Omental fat pad (tissue), 4 donors: ENCODE measurements around the gene TRIM68. TPM values are rescaled to one million over a fixed set of nuclear protein-coding genes. Genes with fewer than 3 reads are reported as not detected.

ENCODE experiments used
- ATAC-seq: fragments of 150-250 bp; one replicate; pipeline ENCODE4 v1.9.1; 2016; ENCODE audit warnings: mild to moderate bottlenecking, moderate library complexity; ENCODE audit not compliant: low FRiP score
- DNase-seq: peaks from one replicate; pipeline ENCODE4 v3.0.0-alpha.2; 2019; ENCODE audit warnings: low spot score
- CTCF ChIP-seq, 3 donors: fragments of 450-650 bp; IDR thresholded peaks; one replicate each; pipeline ENCODE4 v1.5.1; 2016 to 2017; ENCODE audit warnings: antibody characterized with exemption in 3 of 3, mild to moderate bottlenecking in 3 of 3, moderate library complexity in 2 of 3
- total RNA-seq, 4 donors: library from RNA; depleted of rRNA; stranded (reverse); fragments of >200 nt; gene quantifications; one replicate each; pipeline ENCODE4 v1.1.0, GENCODE V29; 2016

The TRIM68 gene
- total RNA-seq, 4 donors from 2014 or later: 7.0 to 18.0 (median 10.6) TPM

DNA sequence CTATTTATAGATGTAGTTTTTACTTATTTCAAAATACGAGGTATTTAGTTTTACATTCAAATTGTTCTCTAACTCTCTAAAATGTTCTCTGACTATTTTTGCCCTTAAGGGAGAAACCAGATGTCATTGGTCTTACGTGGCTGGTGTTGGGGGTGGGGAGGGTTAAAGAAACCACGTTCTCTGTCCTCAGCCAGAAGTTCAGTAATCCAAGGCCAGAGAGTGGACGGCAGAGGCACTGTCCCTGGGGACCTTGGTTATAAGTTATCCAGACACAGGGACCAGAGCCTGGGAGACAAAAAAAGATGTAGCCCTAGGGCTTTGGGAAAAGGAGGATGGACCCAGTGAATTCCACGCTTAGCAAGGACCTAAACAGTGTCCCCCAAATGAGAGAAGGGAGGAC lies 35.0 kb upstream of the TRIM68 start:
- no peak for DNase-seq
- ATAC-seq: no peak
- TF ChIP-seq CTCF (IDR thresholded peaks at IDR 0.05): no peak

DNA sequence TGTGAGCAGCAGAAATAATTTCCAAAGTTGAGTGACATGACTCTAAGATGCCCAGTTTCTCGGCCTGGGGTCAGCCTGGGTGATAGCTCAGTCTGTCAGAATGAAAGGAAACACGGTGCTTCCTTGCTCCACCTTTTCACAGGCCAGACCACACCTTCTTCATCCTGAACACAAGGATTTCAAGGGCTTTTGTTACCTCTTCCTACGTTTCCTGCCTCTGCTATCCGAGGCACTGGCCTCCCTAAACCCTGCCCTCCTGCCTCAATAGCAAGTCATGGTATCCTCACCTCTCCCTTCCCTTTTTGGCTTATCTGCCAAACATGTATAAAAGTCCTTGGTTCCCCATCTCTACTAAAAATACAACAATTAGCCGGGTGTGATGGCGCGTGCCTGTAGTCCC lies 34.0 kb upstream of the TRIM68 start:
- DNase-seq (no peak), ATAC-seq (no peak)
- no peak for TF ChIP-seq CTCF (IDR thresholded peaks at IDR 0.05)

DNA sequence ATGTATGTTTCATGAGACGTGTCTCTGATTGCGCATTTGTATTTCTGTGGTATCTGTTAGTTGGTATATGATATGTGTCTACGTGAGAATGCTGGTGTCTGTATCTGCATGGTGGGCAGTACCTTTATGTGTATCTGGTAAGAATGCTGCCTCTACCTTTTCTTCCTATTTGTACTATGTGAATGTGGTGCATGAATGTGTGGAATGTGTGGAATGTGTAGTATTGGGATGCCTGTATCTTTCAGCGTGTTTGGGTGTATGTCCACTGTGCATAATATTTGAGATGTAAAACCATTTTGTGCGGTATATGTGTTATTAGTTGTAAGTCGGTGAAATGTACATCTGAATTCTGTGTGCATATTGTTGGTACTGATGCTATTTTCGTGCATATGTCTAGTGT lies 33.5 kb upstream of the TRIM68 start:
- ATAC-seq (no peak), DNase-seq (no peak)
- no peak for TF ChIP-seq CTCF (IDR thresholded peaks at IDR 0.05)

GRCh38 chr11:4639931-4640330 lies 31.9 kb upstream of the TRIM68 start:
- DNase-seq (no peak), ATAC-seq (no peak)
- no peak for TF ChIP-seq CTCF (IDR thresholded peaks at IDR 0.05)

GRCh38 chr11:4637662-4638047 lies 29.6 kb upstream of the TRIM68 start:
- DNase-seq (no peak), ATAC-seq (no peak)
- no peak for TF ChIP-seq CTCF (IDR thresholded peaks at IDR 0.05)

DNA sequence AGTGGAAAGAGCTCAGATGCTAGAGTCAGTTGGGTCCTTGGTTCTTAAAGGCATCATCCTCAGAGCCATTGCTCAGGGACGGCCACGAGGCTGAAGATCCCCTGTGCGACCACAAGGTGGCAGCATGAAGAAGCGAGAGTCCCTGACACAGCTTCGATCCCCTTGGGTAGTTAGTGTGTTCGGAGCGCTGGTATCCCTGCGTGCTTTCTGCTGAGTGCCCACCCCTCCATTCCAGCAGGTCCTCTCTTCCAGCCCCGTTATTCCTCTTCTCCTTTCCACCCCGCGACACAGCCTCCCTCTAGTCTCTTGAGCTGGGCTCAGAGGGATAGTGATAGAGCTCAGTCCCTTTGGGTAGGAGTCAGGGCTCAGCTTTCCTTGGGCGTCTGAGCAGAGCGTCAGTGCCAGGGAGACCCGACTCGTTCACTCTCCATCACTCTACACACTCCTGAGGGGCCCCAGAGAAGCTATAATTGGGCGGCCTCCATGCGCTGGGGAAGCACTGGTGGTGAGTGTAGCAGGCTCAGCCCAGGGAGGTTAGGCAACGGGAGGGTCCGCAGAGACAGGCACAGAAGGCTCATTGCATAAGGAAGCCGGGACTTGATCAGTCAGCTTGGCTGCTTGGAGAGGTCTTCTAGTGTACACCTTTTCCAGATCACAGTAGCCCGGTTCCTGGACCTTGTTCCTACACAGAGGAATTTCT lies 29.1 kb upstream of the TRIM68 start, which contains the start of gene OR51D1:
Gene OR51D1 (plus strand): TSS at position 516 of the 700 bp plus-strand sequence. CDS start 2,314 bp downstream, outside the sequence.
- DNase-seq: peak; percentile 45
- TF ChIP-seq CTCF (IDR thresholded peaks at IDR 0.05): peak in 1 of 3 donors; percentile 60
- ATAC-seq: peak; percentile 82

DNA sequence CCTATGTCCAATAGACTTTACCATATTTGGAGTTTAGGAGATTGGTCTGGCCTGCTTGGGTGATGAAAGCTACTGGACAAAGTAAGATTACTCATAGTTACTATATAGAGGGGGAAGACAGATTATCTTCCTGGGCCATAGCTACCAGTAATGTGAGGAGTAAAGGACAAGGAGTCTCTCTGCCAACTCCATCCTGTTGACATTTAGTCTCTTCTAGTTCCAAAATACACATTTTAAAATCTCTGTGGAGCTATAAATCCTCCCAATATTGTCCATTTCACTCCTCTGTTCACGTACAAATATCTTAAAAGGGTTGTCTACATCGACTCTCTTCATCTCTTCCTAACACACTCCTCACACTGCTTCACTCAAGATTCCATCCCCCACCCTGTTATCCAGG lies 28.1 kb upstream of the TRIM68 start:
- DNase-seq (no peak), ATAC-seq (no peak)
- TF ChIP-seq CTCF (IDR thresholded peaks at IDR 0.05): no peak
